Fibroblast of lung (primary cell): ENCODE measurements around the gene ZNF845.

Experiments
- EZH2 ChIP-seq: IDR thresholded peaks from 2 replicates; pipeline ENCODE4 v1.5.1; 2012; ENCODE audit warnings: low read length, control low read depth, mild to moderate bottlenecking; ENCODE audit errors: missing control alignments
- TF ChIP-seq, protein P1 (sequence below), 2 donors: IDR thresholded peaks in 1 of 2; conservative IDR thresholded peaks in 1 of 2; 1 replicate in 1 of 2; 2 replicates in 1 of 2; pipeline ENCODE4 v1.5.1; 2011 to 2012; ENCODE audit warnings: low read length in 2 of 2, control low read depth in 1 of 2, inconsistent platforms in 1 of 2, low read depth in 1 of 2, mild to moderate bottlenecking in 1 of 2

DNA sequence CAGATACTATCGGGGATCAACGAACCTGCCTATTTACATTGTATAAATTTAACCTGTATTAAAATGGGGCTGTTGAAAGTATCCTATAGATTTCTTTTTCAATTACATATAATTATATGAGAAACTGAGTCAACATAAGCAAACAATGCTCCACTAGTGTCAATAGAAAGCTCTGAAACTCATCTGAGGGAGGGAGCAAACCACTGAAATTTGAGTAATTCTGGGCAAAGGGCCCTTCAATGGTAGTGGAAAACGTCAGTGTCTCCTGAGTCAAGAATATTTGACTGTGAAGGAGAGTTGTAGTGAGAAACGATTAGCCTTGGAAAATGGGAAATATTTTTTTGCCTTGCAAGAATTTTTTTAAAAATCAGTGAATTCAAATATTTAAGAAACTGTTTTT, 48.5 kb upstream of the ZNF845 start:
- TF ChIP-seq, protein P1, sequence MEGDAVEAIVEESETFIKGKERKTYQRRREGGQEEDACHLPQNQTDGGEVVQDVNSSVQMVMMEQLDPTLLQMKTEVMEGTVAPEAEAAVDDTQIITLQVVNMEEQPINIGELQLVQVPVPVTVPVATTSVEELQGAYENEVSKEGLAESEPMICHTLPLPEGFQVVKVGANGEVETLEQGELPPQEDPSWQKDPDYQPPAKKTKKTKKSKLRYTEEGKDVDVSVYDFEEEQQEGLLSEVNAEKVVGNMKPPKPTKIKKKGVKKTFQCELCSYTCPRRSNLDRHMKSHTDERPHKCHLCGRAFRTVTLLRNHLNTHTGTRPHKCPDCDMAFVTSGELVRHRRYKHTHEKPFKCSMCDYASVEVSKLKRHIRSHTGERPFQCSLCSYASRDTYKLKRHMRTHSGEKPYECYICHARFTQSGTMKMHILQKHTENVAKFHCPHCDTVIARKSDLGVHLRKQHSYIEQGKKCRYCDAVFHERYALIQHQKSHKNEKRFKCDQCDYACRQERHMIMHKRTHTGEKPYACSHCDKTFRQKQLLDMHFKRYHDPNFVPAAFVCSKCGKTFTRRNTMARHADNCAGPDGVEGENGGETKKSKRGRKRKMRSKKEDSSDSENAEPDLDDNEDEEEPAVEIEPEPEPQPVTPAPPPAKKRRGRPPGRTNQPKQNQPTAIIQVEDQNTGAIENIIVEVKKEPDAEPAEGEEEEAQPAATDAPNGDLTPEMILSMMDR (conservative IDR thresholded peaks at IDR 0.05 in 1 of 2, IDR thresholded peaks at IDR 0.05 in 1 of 2; ENCODE audit: low read depth in 1 of 2, low read length in 2 of 2) = no peak
- TF ChIP-seq EZH2 = no peak
